Spinal cord (tissue), 10 donors: ENCODE measurements around the gene LRRC32. TPM values are rescaled to one million over a fixed set of nuclear protein-coding genes. Genes with fewer than 3 reads are reported as not detected.
"Not testable (repeated sequence)": the region's sequence is repeated elsewhere in the genome, so short reads cannot be mapped to it uniquely, and the experiment has no call there.

Experiments used
- DNase-seq, 6 donors: peaks; one replicate each; pipeline versions ENCODE4 v3.0.0 to v3.0.0-alpha.2; 2013 to 2015; ENCODE audit warnings: low spot score in 6 of 6, low read depth in 4 of 6
- H3K27ac ChIP-seq: one replicate; pipeline ENCODE4 v1.5.1; 2013; ENCODE audit warnings: low read depth, low read length, control low read depth
- H3K27me3 ChIP-seq: one replicate; pipeline ENCODE4 v1.6.1; 2013; ENCODE audit warnings: low read length; ENCODE audit not compliant: control insufficient read depth, insufficient read depth
- H3K36me3 ChIP-seq: one replicate; pipeline ENCODE4 v1.6.1; 2013; ENCODE audit warnings: low read length; ENCODE audit not compliant: control insufficient read depth, insufficient read depth
- H3K4me1 ChIP-seq: one replicate; pipeline ENCODE4 v1.6.1; 2013; ENCODE audit warnings: low read length; ENCODE audit not compliant: control insufficient read depth, insufficient read depth
- H3K4me3 ChIP-seq: one replicate; pipeline ENCODE4 v1.5.1; 2013; ENCODE audit warnings: low read depth, low read length, control low read depth
- H3K9me3 ChIP-seq: one replicate; pipeline ENCODE4 v1.6.1; 2013; ENCODE audit warnings: low read length; ENCODE audit not compliant: control insufficient read depth, insufficient read depth
- WGBS: methylation state at CpG from one replicate; pipeline ENCODE4 v1.1.5; 2013; ENCODE audit warnings: missing lambda C conversion rate; ENCODE audit not compliant: insufficient coverage; 5-methylcytosine and 5-hydroxymethylcytosine counted together
- polyA plus RNA-seq, 2 donors: library from polyadenylated mRNA; unstranded; fragments of 120-200 nt; gene quantifications; one replicate each; pipeline ENCODE4 v1.2.1, GENCODE V29; 2013; ENCODE audit not compliant: insufficient read length in 2 of 2
- total RNA-seq, 2 donors: library from RNA; depleted of rRNA in 1 of 2; stranded (reverse); fragments of 120-200 nt in 1 of 2; fragments of >200 nt in 1 of 2; gene quantifications; one replicate each; pipeline versions ENCODE4 v1.2.3 to v1.2.4, GENCODE V29; 2013 to 2014
- donor health status: healthy.

Gene LRRC32
- total and polyA plus RNA-seq, 4 donors, result 8.3 to 31.8 (median 10.4) TPM

- peaks cover 14% of the 10 kb centered on the region for H3K4me1 ChIP-seq
- H3K9me3 ChIP-seq, result peaks cover 5% of the 10 kb centered on the region
- WGBS, result no CpG with 5 or more reads among the region's 1 CpG
- H3K27ac ChIP-seq, result no peak overlapping the region
- no peaks in the 10 kb centered on the region for H3K36me3 ChIP-seq
- no peak for DNase-seq
- H3K27me3 ChIP-seq, result no peaks in the 10 kb centered on the region
- no peak overlapping the region for H3K4me3 ChIP-seq
These were observed 44.9 kb downstream of the LRRC32 start for GRCh38 chr11:76625472-76626186.

GRCh38 chr11:76624500-76625379, 45.8 kb downstream of the LRRC32 start:
- no peak for DNase-seq
- no peaks in the 10 kb centered on the region for H3K27me3 ChIP-seq
- WGBS, result 84% methylated on average over 15 of the region's 15 CpGs
- no peak overlapping the region for H3K27ac ChIP-seq
- peaks cover 7% of the 10 kb centered on the region for H3K4me1 ChIP-seq
- H3K9me3 ChIP-seq, result peaks cover 4% of the 10 kb centered on the region
- H3K4me3 ChIP-seq, result no peak overlapping the region
- H3K36me3 ChIP-seq, result no peaks in the 10 kb centered on the region

GRCh38 chr11:76623884-76624419, 46.6 kb downstream of the LRRC32 start:
- H3K4me1 ChIP-seq, result no peaks in the 10 kb centered on the region
- DNase-seq, result no peak
- no peaks in the 10 kb centered on the region for H3K36me3 ChIP-seq
- H3K27me3 ChIP-seq, result no peaks in the 10 kb centered on the region
- H3K4me3 ChIP-seq, result no peak overlapping the region
- WGBS, result 84% methylated on average over 5 of the region's 6 CpGs
- H3K27ac ChIP-seq, result no peak overlapping the region
- peaks cover 4% of the 10 kb centered on the region for H3K9me3 ChIP-seq

- 82% methylated on average over 10 of the region's 12 CpGs for WGBS
- Histone ChIP-seq H3K9me3 (peaks cover 4% of the 10 kb centered on the region), H3K36me3 (no peaks in the 10 kb centered on the region), H3K4me3 (no peak overlapping the region), H3K27me3 (no peaks in the 10 kb centered on the region), H3K27ac (no peak overlapping the region), H3K4me1 (no peaks in the 10 kb centered on the region)
- no peak for DNase-seq
These were observed 47.2 kb downstream of the LRRC32 start for GRCh38 chr11:76623171-76623883.

- Histone ChIP-seq H3K4me3 (no peak overlapping the region), H3K4me1 (no peaks in the 10 kb centered on the region), H3K9me3 (peaks cover 4% of the 10 kb centered on the region), H3K27me3 (no peaks in the 10 kb centered on the region), H3K27ac (no peak overlapping the region), H3K36me3 (no peaks in the 10 kb centered on the region)
- 74% methylated on average over 5 of the region's 5 CpGs for WGBS
- DNase-seq, result no peak
These were observed 48.0 kb downstream of the LRRC32 start for GRCh38 chr11:76622493-76623094.

GRCh38 chr11:76621868-76622267, 48.7 kb downstream of the LRRC32 start:
- no peaks in the 10 kb centered on the region for H3K27me3 ChIP-seq

GRCh38 chr11:76621466-76621865, 49.1 kb downstream of the LRRC32 start:
- Histone ChIP-seq H3K27ac (no peak overlapping the region), H3K36me3 (no peaks in the 10 kb centered on the region), H3K27me3 (no peaks in the 10 kb centered on the region), H3K9me3 (peaks cover 4% of the 10 kb centered on the region), H3K4me1 (no peaks in the 10 kb centered on the region), H3K4me3 (no peak overlapping the region)
- no peak for DNase-seq
- 94% methylated on average over 4 of the region's 8 CpGs for WGBS

More at GRCh38 chr11:76621868-76622267, 48.7 kb downstream of the LRRC32 start:
- 71% methylated on average over 5 of the region's 7 CpGs for WGBS
- H3K4me1 ChIP-seq, result no peaks in the 10 kb centered on the region
- H3K9me3 ChIP-seq, result peaks cover 4% of the 10 kb centered on the region
- no peaks in the 10 kb centered on the region for H3K36me3 ChIP-seq
- no peak for DNase-seq
- no peak overlapping the region for H3K27ac ChIP-seq
- no peak overlapping the region for H3K4me3 ChIP-seq

- no peak for DNase-seq
- Histone ChIP-seq H3K4me3 (no peak overlapping the region), H3K9me3 (no peaks in the 10 kb centered on the region), H3K27me3 (no peaks in the 10 kb centered on the region), H3K4me1 (peaks cover 8% of the 10 kb centered on the region), H3K27ac (no peak overlapping the region), H3K36me3 (no peaks in the 10 kb centered on the region)
- no CpG with 5 or more reads among the region's 2 CpGs for WGBS
These were observed 50.1 kb downstream of the LRRC32 start for GRCh38 chr11:76620489-76620888.

- peaks cover 14% of the 10 kb centered on the region for H3K4me1 ChIP-seq
- WGBS, result no CpG with 5 or more reads among the region's 5 CpGs
- DNase-seq, H3K4me3 ChIP-seq, H3K36me3 ChIP-seq, H3K27me3 ChIP-seq, H3K9me3 ChIP-seq, H3K27ac ChIP-seq: not testable (repeated sequence)
These were observed 50.7 kb downstream of the LRRC32 start for GRCh38 chr11:76619801-76620200.
